ENCODE measurements around the gene SLC39A9.
"Not testable (repeated sequence)": the region's sequence is repeated elsewhere in the genome, so short reads cannot be mapped to it uniquely, and the experiment has no call there.

The SLC39A9 gene

DNA sequence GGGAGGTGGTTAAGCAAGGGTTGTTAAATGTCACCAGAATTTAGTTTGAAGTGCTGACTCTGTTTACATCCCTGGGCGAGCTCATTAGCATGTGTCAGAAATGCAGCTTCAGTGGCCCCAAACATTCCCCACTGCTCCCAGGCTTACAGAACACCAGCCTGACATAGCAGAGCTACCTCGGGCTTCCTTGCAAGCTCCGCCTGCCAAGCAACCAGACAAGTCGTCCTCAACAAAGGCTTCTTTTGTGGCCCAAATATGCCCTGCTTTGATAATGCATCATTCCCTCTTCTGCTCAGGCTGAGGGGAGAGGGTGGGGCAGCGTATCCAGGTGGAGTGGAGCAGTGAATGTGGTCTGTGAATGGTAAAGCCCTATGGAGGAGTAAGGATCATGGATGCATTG, 28.4 kb upstream of the SLC39A9 start:
- DNase-seq: no peak

DNA sequence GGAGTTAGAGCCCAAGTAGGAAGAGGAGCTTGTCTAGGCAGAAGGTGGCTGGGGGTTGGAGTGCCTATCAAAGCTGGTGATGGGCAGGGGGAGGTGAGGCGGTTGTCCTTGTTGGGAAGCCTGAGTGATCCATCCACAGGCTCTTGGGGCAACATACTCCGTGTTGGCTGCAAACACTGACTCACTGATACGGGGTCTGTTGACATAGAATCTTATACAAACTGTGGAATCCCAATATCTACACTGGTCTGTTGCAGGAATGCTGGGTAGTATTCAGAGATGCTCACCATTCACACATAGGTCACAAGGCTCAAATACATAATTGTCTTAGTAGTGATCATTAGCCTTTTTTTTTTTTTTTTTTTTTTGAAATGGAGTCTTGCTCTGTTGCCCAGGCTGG, 26.3 kb upstream of the SLC39A9 start:
- no peak for DNase-seq

DNA sequence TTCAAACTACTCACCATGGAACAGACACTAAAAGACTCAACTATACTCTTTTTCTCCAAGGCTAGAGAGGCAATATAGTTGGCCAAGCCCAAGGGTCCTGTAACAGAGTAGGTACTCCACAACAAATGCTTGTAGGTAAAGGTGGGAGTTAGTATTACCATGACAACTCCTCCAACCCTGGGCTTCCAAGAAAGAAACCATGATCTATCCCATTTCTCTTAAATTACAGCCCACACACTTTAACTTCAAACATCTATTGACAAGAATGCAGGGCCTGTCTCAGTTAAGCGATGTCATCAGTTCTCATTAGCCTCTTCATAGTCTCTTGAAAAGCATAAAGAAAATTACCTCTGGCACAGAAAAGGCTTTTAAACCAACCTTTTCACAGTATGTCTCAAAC, 25.4 kb upstream of the SLC39A9 start:
- DNase-seq: no peak

DNA sequence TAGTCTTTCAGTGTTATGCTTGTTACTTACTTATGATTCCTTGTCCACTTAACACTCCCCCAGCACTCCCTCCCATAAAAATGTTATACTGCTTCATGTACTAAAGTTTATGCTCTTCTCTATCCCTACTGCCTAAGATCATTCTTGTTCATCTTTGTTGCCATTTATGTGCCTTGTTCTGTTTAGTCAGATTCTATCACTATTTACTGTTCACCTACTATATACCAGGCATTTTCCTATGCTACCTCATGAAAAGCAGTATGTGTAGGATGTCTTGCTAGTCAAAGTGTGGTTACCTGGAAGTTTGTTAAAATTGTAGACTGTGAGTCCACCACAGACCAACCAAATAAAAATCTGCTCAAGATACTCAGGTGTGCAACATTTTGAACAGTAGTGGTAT, 24.3 kb upstream of the SLC39A9 start:
- DNase-seq: no peak

DNA sequence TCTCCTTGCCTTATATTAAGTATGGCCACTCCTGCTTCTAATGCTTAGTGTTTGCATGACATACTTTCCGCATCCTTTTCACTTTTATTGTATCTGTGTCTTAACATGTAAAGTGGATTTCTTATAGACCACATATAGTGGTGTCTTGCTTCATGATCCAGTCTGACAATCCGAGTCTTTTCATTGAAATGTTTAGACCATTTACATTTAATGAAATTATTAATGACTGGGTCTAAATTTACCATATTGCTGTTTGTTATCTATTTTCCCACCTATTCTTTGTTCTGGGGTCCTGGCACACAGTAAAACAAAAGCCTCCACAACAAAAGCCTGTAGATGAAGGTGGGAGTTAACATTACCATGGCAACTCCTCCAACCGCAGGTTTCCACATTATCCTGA, 23.3 kb upstream of the SLC39A9 start:
- DNase-seq: no peak

DNA sequence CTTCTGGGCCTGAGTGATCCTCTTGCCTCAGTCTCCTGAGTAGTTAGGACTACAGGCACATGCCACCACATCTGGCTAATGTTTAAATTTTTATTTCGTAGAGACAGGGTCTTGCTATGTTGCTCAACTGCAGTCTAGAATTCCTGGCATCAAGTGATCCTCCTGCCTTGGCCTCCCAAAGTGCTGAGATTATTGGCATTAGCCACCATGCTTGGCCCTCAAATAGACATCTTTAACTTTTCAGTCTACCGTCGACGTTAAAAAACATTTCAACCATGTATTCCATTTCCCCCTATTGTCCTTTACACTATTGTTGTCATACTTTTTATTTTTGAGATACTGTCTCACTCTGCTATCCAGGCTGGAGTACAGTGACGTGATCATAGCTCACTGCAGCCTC, 22.8 kb upstream of the SLC39A9 start:
- no peak for DNase-seq

DNA sequence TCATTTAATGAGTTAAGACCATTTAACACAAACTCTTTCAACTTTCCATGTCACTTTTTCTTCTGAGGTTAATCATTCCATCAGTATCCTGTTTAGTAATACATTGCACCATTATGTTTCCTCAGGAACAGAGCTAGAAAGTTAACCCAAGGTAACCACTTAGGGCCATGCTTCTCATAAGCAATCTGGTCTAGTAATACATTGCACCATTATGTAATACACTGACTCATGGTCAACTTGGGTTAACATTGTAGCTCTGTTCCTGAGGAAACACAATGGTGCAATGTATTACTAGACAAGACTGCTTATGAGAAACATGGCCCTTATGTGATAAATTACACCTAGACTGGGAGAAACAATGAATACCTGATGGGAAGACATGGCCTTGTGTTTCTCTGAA, 22.1 kb upstream of the SLC39A9 start:
- peak; percentile 39 for DNase-seq

DNA sequence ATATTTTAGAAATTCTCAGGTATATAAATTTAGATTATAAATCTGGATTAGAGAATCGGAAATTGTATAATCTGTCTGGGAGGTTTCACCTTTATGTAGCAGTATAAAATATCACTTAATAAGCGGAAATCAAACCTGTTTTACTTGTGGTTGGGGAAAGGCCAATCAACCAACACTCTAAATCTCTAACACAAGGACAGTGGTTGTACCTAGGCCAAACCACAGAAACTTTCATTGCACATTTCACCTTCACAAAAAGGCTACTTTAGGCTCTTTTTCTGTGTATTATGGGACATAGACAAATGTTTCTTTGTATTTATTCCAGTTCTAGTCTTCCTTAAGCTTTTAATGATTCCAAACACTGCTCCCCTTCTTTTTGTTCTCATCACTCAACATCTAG, 20.2 kb upstream of the SLC39A9 start:
- DNase-seq: no peak

DNA sequence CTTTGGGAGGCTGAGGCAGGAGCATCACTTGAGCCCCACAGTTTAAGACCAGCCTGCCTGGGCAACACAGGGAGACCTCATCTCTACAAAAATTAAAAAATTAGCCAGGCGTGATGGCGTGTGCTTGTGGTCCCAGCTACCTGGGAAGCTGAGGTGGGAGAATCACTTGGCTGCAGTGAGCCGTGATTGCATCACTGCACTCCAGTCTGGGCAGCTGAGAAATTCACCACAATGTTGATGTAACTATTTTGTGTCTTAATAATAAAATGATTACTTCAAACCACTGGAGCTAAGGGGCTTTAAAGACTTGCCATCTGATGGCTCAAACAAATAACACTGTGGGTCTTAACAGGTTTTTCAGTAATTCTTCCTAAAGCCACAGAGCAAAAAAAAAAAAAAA, 11.2 kb upstream of the SLC39A9 start:
- no peak for DNase-seq

DNA sequence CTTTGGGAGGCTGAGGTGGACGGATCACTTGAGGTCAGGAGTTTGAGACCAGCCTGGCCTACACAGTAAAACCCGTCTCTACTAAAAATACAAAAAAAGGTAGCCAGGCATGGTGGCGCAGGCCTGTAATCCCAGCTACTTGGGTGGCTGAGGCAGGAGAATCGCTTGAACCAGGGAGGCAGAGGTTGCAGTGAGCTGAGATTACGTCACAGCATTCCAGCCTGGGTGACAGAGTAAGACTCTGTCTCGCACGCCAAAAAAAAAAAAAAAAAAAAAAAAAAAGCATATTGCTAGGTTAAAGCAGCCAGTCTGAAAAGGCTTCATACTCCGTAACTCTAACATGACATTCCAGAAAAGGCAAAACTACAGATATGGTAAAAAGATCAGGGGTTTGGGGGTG, 7.1 kb upstream of the SLC39A9 start:
- DNase-seq: not testable (repeated sequence)

DNA sequence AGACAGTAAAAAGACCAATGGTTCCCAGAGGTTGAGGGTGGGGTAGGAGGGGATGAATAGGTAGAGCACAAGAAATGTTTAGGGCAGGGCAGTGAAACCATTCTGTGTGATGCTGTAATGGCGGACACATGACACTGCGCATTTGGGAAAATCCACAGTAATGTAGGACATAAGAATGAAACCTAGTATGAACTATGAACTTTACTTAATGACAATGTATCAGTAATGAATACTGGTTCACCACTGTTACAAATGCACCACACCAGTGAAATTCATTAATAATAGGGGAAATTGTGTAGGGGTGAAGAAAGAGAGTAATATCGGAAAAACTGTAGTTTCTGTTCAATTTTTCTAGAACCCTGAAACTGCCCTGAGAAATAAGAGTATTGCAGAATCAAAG, 6.0 kb upstream of the SLC39A9 start:
- DNase-seq: no peak

DNA sequence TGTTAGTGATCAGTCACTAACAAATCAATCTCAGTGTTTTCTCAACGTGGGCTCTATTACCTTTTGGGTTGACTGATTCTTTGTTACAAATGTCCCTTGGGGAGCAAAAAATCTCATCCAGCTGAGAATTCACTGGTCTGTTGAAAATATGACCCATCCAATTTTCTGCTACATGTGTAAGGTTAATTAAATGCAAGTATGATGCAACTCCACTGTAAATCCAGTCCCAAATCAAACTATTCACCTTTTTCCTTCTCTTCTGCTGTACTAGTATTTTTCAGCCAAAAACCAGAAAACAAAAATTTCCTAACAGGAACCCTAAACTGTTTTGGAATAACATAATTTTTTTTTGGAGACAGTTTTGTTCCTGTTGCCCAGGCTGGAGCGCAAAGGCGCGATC, 2.6 kb upstream of the SLC39A9 start:
- DNase-seq: no peak

DNA sequence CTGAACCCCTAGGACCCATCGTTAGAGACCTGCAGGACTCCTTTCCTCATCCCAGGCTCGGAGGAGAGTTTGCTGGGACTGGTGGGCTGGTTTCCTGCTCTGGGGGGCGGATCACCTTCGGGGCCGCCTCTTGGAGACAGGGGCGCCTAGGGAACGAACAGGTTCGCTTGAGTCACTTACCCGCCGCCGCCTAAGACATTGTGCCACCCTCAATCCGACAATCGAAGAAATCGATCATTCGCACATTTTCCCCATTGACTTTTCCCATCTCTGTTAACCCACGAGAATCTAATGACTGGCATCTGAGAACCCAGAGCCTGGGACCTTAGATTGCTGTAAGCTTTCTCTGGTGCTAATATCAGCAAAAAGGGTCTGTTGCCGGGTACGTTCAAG, 322 bp downstream of the SLC39A9 start:
- DNase-seq: no peak

DNA sequence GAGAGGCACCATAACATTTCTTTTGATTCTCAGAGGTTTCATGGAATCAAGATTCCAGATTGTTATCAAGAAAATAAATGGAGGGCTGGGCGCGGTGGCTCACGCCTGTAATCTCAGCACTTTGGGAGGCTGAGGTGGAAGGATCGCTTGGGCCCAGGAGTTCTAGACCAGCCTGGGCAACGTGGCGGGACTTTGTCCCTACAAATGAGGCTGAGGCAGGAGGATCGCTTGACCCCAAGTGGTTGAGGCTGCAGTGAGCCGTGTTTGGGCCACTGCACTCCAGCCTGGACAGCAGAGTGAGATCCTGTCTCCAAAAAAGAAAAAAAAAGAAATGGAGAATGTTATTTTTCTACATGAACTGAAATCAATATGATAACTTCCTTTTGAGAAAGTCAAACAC, 1.3 kb downstream of the SLC39A9 start:
- no peak for DNase-seq

DNA sequence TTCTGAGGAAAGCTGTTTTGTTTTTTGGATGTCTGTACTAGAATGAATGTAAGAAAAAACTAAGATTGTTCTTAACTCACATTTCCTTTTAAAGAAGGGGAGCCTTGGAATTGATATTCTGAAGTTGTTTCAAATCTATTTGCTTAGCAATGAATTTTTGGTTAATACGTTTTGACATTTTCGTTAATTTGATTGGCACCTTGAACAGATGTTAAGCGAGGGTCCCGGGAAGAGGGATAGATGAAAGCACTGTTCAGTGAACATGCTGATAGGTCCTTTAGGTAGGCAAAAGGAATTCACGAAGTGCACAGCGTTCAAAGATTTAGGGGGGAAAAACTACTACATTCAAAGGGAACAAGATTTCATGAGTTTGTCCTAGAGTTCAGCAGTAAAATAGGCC, 1.7 kb downstream of the SLC39A9 start:
- DNase-seq: no peak

DNA sequence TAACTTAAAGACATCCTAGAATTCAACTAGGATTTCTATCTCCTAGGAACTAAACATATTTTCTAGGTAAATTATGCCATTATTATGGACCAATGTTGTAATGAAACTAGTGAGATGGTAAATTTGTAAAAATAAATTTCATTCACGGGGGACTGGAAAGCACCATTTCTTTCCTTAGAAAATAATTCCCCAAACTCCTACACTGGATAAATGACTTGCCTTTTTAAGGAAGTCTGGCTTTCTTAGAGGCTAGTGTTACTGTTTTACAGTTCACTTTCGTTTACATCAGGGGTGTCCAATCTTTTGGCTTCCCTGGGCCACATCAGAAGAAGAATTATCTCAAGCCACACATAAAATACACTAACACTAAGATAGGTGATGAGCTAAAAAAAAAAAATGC, 3.3 kb downstream of the SLC39A9 start:
- no peak for DNase-seq

DNA sequence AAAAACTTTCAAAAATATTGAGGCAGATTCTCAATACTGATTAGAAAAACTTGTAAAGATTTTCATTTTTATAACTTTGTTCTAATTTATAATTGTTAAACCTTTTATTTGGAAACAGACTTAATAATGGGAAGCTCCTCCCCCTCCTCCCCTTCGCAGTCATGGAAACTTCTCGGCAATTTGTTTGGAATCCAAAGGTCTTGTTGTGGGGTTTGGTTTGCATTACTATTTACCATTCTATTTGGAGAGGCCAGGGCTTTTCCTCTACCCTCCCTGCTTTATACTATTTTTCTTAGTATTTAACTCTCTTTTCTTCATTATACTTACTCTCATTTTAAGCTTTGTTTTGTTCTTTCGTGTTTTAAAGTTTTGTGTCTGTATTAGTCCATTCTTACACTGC, 6.0 kb downstream of the SLC39A9 start:
- DNase-seq: no peak

DNA sequence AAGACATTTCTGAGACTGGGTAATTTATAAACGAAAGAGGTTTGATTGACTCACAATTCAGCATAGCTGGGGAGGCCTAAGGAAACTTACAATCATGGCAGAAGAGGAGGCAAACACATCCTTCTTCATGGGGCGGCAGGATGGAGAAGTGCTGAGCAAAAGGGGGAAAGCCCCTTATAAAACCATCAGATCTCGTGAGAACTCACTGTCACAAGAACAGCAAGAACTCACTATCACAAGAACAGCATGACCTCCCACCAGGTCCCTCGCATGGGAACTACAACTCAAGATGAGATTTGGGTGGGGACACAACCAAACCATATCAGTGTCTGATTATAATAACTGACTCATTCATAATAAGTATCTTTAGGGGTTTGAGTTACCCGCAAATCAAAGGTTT, 6.4 kb downstream of the SLC39A9 start:
- DNase-seq: no peak

DNA sequence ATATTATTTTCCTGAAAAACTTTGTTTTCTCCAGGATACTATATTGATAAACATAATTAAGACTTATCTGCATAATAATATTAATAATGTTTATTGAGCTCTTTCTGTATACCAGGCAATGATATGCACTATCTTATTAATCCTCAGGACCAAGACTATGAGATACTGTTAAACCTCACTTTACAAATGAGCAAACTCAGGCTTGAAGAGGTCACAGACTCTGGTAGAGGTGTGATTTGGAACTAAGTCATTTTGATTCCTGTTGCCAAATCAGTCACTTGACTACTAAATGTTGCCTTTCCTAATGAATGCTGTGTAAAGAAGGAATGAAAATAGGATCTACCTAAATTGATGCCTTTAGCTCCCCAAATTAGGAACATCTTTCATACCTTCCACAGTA, 7.3 kb downstream of the SLC39A9 start:
- DNase-seq: no peak

DNA sequence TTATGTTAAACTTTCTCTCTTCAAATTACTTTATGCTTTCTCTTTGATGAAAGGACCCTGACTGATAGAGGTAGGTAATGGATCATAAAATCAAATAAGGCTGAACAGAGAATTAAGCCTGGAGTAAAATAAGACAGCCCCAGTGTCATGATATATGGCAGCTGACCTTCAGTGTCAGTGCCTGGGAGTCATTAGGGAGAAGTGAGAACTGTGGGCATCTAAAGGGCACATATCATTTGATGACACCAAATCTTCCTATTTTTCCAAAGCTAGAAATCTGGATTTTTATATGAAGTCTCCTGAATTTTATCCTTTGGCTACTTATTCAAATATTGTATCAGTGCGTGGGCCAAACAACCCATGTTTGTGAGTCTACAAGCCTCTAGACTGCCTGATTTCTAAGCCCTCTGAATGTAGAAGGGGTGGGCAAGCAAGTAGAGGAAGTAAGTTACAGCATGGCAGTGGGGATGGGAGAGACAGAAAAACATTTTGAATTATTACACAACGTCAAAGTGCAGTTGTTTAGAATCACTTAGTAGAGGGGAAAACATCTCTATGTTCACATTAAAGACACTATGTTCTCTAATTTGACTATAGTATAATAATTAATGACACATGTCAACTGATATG, 10.0 kb downstream of the SLC39A9 start:
- no peak for DNase-seq

DNA sequence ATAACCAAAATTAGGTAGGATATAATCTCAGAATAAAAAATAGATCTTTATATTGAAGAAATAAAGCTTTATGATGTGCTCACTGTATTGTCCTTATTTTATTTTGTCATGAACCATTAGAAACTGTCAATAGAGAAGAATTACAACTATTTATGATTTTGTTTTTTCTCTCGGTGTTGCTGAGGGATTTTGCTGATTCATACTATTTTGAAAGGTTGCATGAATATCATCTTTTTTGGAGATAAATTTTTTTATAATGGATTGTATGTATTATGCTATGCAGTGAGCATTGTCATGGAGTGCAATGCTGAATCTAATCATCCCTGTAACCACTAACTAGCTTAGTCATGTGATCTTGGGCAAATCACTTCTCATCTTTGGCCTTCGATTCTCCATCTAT, 15.0 kb downstream of the SLC39A9 start:
- DNase-seq: no peak

DNA sequence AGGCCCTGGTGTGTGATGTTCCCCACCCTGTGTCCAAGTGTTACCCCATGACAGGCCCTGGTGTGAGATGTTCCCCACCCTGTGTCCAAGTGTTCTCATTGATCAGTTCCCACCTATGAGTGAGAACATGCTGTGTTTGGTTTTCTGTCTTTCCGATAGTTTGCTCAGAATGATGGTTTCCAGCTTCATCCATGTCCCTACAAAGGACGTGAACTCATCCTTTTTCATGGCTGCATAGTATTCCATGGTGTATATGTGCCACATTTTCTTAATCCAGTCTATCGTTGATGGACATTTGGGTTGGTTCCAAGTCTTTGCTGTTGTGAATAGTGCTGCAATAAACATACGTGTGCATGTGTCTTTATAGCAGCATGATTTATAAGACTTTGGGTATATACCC, 17.6 kb downstream of the SLC39A9 start:
- not testable (repeated sequence) for DNase-seq

DNA sequence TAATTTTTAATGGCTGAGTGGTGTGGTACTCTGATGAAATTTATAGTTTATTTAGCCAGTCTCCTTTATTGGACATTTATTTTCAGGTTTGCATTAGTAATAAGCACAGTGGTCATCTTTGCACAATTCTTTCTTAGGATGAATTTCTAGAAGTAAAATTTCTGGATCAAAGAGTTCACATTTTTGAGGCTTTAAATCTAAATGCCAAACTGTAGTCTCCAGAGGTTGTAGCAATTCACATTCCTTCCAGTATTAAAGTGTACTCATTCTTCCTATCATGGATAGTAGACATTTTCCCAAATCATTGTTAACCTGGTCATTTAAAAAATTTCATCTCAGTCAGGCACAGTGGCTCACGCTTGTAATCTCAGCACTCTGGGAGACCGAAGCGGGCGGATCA, 24.8 kb downstream of the SLC39A9 start:
- DNase-seq: no peak

DNA sequence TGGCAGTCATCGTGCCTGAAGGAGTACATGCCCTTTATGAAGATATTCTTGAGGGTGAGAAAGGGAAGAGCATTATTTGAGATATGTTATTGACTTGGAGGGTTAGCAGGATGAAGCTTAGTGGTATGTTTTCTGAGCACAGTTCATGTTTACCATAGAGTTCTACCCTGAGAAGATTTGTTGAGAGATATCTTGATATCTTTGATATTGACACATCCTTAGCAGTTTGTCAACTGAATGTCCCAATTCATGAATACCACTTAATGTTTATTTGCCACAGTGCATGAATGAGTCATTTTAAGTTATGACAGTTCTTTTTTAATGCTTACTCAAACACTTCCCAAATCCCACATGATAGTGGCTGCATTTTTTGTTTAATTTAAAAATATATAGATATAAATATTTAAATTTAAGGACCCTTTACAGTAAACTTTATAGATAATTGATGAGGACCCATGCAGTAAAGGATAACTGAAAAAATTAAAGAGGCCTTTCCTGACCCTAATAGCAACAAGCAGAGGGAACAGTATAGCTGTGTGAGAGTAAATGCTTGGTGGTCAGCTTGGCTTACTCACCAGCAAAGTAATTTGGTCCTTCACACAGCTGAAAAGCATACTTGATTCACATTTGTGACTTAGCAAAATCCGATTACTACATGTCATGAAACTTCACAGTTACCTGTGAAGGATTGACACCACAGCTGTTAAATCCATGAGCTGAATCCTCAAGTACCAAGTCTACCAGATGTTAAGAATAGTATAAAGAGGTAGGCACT, 25.8 kb downstream of the SLC39A9 start:
- DNase-seq: no peak

DNA sequence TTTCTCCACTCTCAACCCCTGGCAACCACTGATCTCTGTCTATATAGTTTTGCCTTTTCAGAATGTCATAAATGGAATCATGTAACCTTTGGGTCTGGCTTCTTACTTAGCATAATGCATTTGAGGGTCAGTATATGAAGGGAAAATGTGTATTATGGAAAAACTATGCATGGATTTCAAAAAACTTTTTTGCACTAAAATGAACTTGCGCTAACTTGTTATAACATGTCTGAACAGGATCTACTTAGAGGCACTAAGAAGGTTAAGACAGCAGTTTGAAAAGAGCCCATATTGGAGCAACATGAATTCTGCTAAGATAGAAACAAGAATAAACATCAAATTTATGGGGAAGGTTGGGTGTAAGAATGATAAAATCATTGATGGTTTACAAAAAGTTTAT, 29.1 kb downstream of the SLC39A9 start:
- no peak for DNase-seq

All from GF-D8 (cell line).